Neural progenitor cell (in vitro differentiated cells): Measurements from ENCODE around the gene PNPLA3.

Source experiments
- CTCF ChIP-seq: fragments of 200-600 bp; sonication (generic); IDR thresholded peaks from 2 replicates; pipeline ENCODE4 v1.5.1; 2017; ENCODE audit warnings: antibody characterized with exemption, mild to moderate bottlenecking
- EZH2 ChIP-seq: fragments of 200-600 bp; sonication (generic); IDR thresholded peaks from 2 replicates; pipeline ENCODE4 v1.6.1; 2017; ENCODE audit warnings: antibody characterized with exemption, mild to moderate bottlenecking, moderate library complexity

DNA sequence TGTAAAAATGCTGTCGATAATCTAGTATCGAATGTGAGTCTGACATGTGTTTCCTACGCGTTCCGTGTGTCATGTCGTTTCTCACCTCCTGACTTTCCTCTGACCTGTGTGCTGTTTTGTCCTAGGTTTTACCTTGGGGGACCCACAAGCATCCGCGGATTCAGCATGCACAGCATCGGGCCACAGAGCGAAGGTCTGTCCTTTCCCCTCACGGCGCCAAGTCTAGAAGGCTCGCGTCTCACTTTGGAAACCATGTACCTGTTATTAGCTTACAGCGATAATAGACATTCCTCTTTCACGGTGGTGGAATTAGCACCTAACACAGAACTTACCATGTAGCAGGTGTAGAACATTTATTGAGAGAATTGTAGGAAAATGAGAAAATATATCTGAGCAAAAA lies 60.2 kb downstream of the PNPLA3 start:
- TF ChIP-seq CTCF (no peak), EZH2 (no peak)
